Smooth muscle cell (in vitro differentiated cells): ENCODE data around the gene HDAC4. TPM values are rescaled to one million over a fixed set of nuclear protein-coding genes. Genes with fewer than 3 reads are reported as not detected.

Experiments
- DNase-seq: peaks from one replicate; lab custom pipeline; 2025; ENCODE audit not compliant: unreplicated experiment; lab: John Stamatoyannopoulos, UW
- H2AFZ ChIP-seq: fragments of 200-600 bp; sonication (generic); 2 replicates; pipeline ENCODE4 v1.6.0; 2016; ENCODE audit warnings: antibody characterized with exemption, low read depth, mild to moderate bottlenecking
- H3F3A ChIP-seq: fragments of 200-600 bp; sonication (generic); 2 replicates; pipeline ENCODE4 v1.6.0; 2017; ENCODE audit warnings: antibody characterized with exemption, low read depth
- H3K27ac ChIP-seq: fragments of 200-600 bp; sonication (generic); 2 replicates; pipeline ENCODE4 v1.5.1; 2016; ENCODE audit warnings: low read depth, mild to moderate bottlenecking
- H3K27me3 ChIP-seq: fragments of 200-600 bp; sonication (generic); 2 replicates; pipeline ENCODE4 v1.6.1; 2016; ENCODE audit warnings: low read depth, mild to moderate bottlenecking
- H3K36me3 ChIP-seq: fragments of 200-600 bp; sonication (generic); 2 replicates; pipeline ENCODE4 v1.5.1; 2016; ENCODE audit warnings: low read depth
- H3K4me1 ChIP-seq: fragments of 200-600 bp; sonication (generic); 2 replicates; pipeline ENCODE4 v1.5.1; 2016; ENCODE audit warnings: low read depth
- H3K4me2 ChIP-seq: fragments of 200-600 bp; sonication (generic); 2 replicates; pipeline ENCODE4 v1.6.0; 2016; ENCODE audit warnings: mild to moderate bottlenecking
- H3K4me3 ChIP-seq: fragments of 200-600 bp; sonication (generic); 2 replicates; pipeline ENCODE4 v1.5.1; 2016; ENCODE audit warnings: mild to moderate bottlenecking
- H3K79me2 ChIP-seq: fragments of 200-600 bp; sonication (generic); 2 replicates; pipeline ENCODE4 v1.6.0; 2016; ENCODE audit warnings: low read depth, mild to moderate bottlenecking
- H3K9ac ChIP-seq: fragments of 200-600 bp; sonication (generic); 2 replicates; pipeline ENCODE4 v1.6.0; 2016; ENCODE audit warnings: low read depth
- H3K9me3 ChIP-seq: fragments of 200-600 bp; sonication (generic); replicated peaks from 2 replicates; pipeline ENCODE4 v1.5.1; 2016; ENCODE audit warnings: low read depth
- H4K20me1 ChIP-seq: fragments of 200-600 bp; sonication (generic); 2 replicates; pipeline ENCODE4 v1.6.0; 2016; ENCODE audit warnings: low read depth
- WGBS: methylation state at CpG from one replicate; pipeline ENCODE4 v1.1.7; 2016; ENCODE audit warnings: low lambda C conversion rate; 5-methylcytosine and 5-hydroxymethylcytosine counted together
- polyA plus RNA-seq: library from polyadenylated mRNA; unstranded; fragments of >200 nt; fragmentation: Nextera tagmentation; extraction: Ambion mirVana; gene quantifications from 2 replicates; pipeline ENCODE4 v1.2.1, GENCODE V29; 2016
- total RNA-seq: library from RNA; depleted of rRNA; stranded (reverse); fragments of >200 nt; gene quantifications from 2 replicates; pipeline ENCODE4 v1.2.3, GENCODE V29; 2014
- TF ChIP-seq, protein P1 (sequence below): fragments of 200-600 bp; sonication (generic); IDR thresholded peaks from 2 replicates; pipeline ENCODE4 v1.5.1; 2017; ENCODE audit warnings: borderline replicate concordance, mild to moderate bottlenecking, antibody characterized with exemption; ENCODE audit not compliant: insufficient read depth, poor library complexity, severe bottlenecking

HDAC4 gene
- total and polyA plus RNA-seq, 2 experiments from 2014 or later = 6.2 to 35.7 TPM

DNA sequence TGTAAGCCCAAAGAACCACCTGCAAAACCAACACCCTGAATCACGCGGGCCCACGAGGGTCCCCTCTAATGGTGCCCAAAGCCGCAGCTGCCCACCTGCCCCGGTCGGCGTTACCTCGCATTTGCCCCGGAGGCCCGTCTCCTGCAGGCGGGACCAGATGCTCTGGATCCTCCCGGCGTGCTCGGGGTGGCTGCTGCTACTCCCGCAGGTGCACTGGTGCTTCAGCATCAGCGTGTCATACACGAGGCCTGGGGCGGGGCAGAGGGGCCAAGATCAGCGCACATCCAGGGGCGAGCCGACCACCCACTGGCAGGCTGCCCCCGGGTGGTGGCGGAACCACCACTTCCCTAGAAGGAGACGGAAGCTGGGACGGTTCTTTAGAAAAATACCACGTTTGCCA, 292.9 kb downstream of the HDAC4 start:
- 97% methylated on average over 26 of the region's 26 CpGs for WGBS
- no peaks in the 10 kb centered on the region for H3K27me3 ChIP-seq
- no peak overlapping the region for H2AFZ ChIP-seq
- no peaks in the 10 kb centered on the region for H4K20me1 ChIP-seq
- no peak overlapping the region for H3K27ac ChIP-seq
- no peaks in the 10 kb centered on the region for H3F3A ChIP-seq
- H3K4me2 ChIP-seq = no peak overlapping the region
- H3K36me3 ChIP-seq = no peaks in the 10 kb centered on the region
- H3K4me3 ChIP-seq = no peak overlapping the region
- no peaks in the 10 kb centered on the region for H3K4me1 ChIP-seq
- DNase-seq = no peak
- TF ChIP-seq, protein P1, sequence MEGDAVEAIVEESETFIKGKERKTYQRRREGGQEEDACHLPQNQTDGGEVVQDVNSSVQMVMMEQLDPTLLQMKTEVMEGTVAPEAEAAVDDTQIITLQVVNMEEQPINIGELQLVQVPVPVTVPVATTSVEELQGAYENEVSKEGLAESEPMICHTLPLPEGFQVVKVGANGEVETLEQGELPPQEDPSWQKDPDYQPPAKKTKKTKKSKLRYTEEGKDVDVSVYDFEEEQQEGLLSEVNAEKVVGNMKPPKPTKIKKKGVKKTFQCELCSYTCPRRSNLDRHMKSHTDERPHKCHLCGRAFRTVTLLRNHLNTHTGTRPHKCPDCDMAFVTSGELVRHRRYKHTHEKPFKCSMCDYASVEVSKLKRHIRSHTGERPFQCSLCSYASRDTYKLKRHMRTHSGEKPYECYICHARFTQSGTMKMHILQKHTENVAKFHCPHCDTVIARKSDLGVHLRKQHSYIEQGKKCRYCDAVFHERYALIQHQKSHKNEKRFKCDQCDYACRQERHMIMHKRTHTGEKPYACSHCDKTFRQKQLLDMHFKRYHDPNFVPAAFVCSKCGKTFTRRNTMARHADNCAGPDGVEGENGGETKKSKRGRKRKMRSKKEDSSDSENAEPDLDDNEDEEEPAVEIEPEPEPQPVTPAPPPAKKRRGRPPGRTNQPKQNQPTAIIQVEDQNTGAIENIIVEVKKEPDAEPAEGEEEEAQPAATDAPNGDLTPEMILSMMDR = no peak
- H3K9me3 ChIP-seq = no peaks in the 10 kb centered on the region
- H3K9ac ChIP-seq = no peak overlapping the region
- no peaks in the 10 kb centered on the region for H3K79me2 ChIP-seq

- Histone ChIP-seq H3K27me3 (no peaks in the 10 kb centered on the region), H3K9me3 (no peaks in the 10 kb centered on the region), H4K20me1 (no peaks in the 10 kb centered on the region), H3K36me3 (no peaks in the 10 kb centered on the region), H3K79me2 (no peaks in the 10 kb centered on the region), H3K27ac (no peak overlapping the region), H2AFZ (no peak overlapping the region), H3K4me3 (no peak overlapping the region), H3K4me1 (no peaks in the 10 kb centered on the region), H3K9ac (no peak overlapping the region), H3F3A (no peaks in the 10 kb centered on the region), H3K4me2 (no peak overlapping the region)
- 97% methylated on average over 9 of the region's 9 CpGs for WGBS
- TF ChIP-seq, protein P1 = no peak
- DNase-seq = no peak
These were observed 293.9 kb downstream of the HDAC4 start for GRCh38 chr2:239106966-239107365.

GRCh38 chr2:239106314-239106908, 294.4 kb downstream of the HDAC4 start:
- H3K4me2 ChIP-seq = no peak overlapping the region
- TF ChIP-seq, protein P1 = peak; percentile 32
- no peak for DNase-seq
- no peaks in the 10 kb centered on the region for H3K4me1 ChIP-seq
- H3K9me3 ChIP-seq = no peaks in the 10 kb centered on the region
- no peaks in the 10 kb centered on the region for H3K36me3 ChIP-seq
- no peaks in the 10 kb centered on the region for H4K20me1 ChIP-seq
- no peaks in the 10 kb centered on the region for H3F3A ChIP-seq
- no peaks in the 10 kb centered on the region for H3K27me3 ChIP-seq
- H3K27ac ChIP-seq = no peak overlapping the region
- no peak overlapping the region for H2AFZ ChIP-seq
- H3K79me2 ChIP-seq = no peaks in the 10 kb centered on the region
- H3K9ac ChIP-seq = no peak overlapping the region
- WGBS = 77% methylated on average over 11 of the region's 11 CpGs
- H3K4me3 ChIP-seq = no peak overlapping the region

DNA sequence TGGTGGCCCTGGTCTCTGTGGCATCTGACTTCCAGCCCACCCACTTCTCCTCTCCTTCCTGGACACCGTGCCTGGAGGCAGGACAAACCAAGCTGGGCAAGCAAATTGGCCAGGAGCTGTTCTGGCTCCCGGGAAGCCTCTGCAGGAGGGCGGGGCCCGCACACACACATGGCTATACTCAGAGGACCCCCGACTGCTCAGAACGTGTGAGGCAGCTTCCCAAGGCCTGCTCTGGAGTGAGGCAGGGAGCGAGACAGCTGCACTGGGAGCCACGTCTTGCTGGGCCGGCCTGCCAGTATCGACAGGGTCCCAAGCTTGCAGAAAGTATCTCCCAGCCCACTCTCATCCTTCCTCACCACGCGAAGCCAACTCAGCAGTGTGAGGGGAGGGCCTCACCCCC, 295.6 kb downstream of the HDAC4 start:
- Histone ChIP-seq H3K4me1 (no peaks in the 10 kb centered on the region), H3F3A (no peaks in the 10 kb centered on the region)

More for the DNA sequence above, 295.6 kb downstream of the HDAC4 start:
- Histone ChIP-seq H3K4me3 (no peak overlapping the region), H3K27ac (no peak overlapping the region), H2AFZ (no peak overlapping the region), H3K9ac (no peak overlapping the region), H3K27me3 (no peaks in the 10 kb centered on the region), H3K9me3 (no peaks in the 10 kb centered on the region), H3K36me3 (no peaks in the 10 kb centered on the region), H3K4me2 (no peak overlapping the region), H3K79me2 (no peaks in the 10 kb centered on the region), H4K20me1 (no peaks in the 10 kb centered on the region)
- WGBS = 92% methylated on average over 12 of the region's 12 CpGs
- DNase-seq = no peak
- TF ChIP-seq, protein P1 = no peak
